Fibroblast of gingiva (primary cell): ENCODE measurements around the gene GDI2.
A peak's percentile ranks its signal among the peaks of the same experiment; 100 is the strongest.
"Not testable (repeated sequence)": the region's sequence is repeated elsewhere in the genome, so short reads cannot be mapped to it uniquely, and the experiment has no call there.

Experiments
- DNase-seq: peaks from one replicate; pipeline ENCODE4 v3.0.0-alpha.2; 2011; ENCODE audit warnings: low read depth

The GDI2 gene

GRCh38 chr10:5827841-5828240 is 14.6 kb upstream of the GDI2 start:
- DNase-seq: no peak

GRCh38 chr10:5826511-5826910 is 13.3 kb upstream of the GDI2 start:
- not testable (repeated sequence) for DNase-seq

GRCh38 chr10:5818894-5819293 is 5.7 kb upstream of the GDI2 start:
- DNase-seq: no peak

GRCh38 chr10:5818048-5818331 is 4.8 kb upstream of the GDI2 start:
- no peak for DNase-seq

GRCh38 chr10:5817322-5818047 is 4.3 kb upstream of the GDI2 start:
- DNase-seq: no peak

GRCh38 chr10:5816170-5816569 is 2.9 kb upstream of the GDI2 start:
- no peak for DNase-seq

GRCh38 chr10:5814110-5815107 is 1.2 kb upstream of the GDI2 start:
- DNase-seq: no peak

- DNase-seq: no peak
Measured at GRCh38 chr10:5813091-5813340, 218 bp downstream of the GDI2 start.

- no peak for DNase-seq
Measured at GRCh38 chr10:5812283-5813090, 747 bp downstream of the GDI2 start.

GRCh38 chr10:5811387-5811821 is 1.8 kb downstream of the GDI2 start:
- DNase-seq: peak; percentile 42

- DNase-seq: no peak
Measured at GRCh38 chr10:5810225-5810624, 3.0 kb downstream of the GDI2 start.

GRCh38 chr10:5809527-5810154 is 3.6 kb downstream of the GDI2 start:
- no peak for DNase-seq

GRCh38 chr10:5808783-5809392 is 4.3 kb downstream of the GDI2 start:
- DNase-seq: not testable (repeated sequence)

- DNase-seq: no peak
Measured at GRCh38 chr10:5806745-5807144, 6.5 kb downstream of the GDI2 start.

GRCh38 chr10:5805711-5806110 is 7.5 kb downstream of the GDI2 start:
- no peak for DNase-seq

- no peak for DNase-seq
Measured at GRCh38 chr10:5805260-5805659, 8.0 kb downstream of the GDI2 start.

- DNase-seq: no peak
Measured at GRCh38 chr10:5804386-5804785, 8.8 kb downstream of the GDI2 start.

- DNase-seq: peak; percentile 21
Measured at GRCh38 chr10:5800782-5801181, 12.5 kb downstream of the GDI2 start.

GRCh38 chr10:5794236-5794635 is 19.0 kb downstream of the GDI2 start:
- no peak for DNase-seq

GRCh38 chr10:5789626-5790025 is 23.6 kb downstream of the GDI2 start:
- DNase-seq: no peak

- DNase-seq: no peak
Measured at GRCh38 chr10:5788969-5789368, 24.3 kb downstream of the GDI2 start.

GRCh38 chr10:5783300-5783699 is 29.9 kb downstream of the GDI2 start:
- DNase-seq: no peak
